ENCODE data around the gene TRAPPC3.

TRAPPC3 gene

GRCh38 chr1:36109041-36109679 is 40.1 kb downstream of the TRAPPC3 start:
- H3K36me3 ChIP-seq (ENCODE audit: control insufficient read depth, insufficient read depth, low read length) = no peaks in the 10 kb centered on the region
- H3K4me1 ChIP-seq = no peaks in the 10 kb centered on the region
- no peak overlapping the region for H3K9ac ChIP-seq
- H3K27ac ChIP-seq = no peak overlapping the region
- no peak overlapping the region for H2AFZ ChIP-seq
- H3K79me2 ChIP-seq = no peaks in the 10 kb centered on the region
- H3K27me3 ChIP-seq (ENCODE audit: control insufficient read depth, insufficient read depth, low read length) = no peaks in the 10 kb centered on the region
- H3K4me3 ChIP-seq (ENCODE audit: low read depth, low read length) = no peak overlapping the region
- no peak for TF ChIP-seq CTCF (IDR thresholded peaks at IDR 0.05)
- no peaks in the 10 kb centered on the region for H3K9me3 ChIP-seq (ENCODE audit: control insufficient read depth, low read length)
- no peak overlapping the region for H3K4me2 ChIP-seq (ENCODE audit: low read length)

GRCh38 chr1:36108314-36108713 is 41.0 kb downstream of the TRAPPC3 start:
- no peaks in the 10 kb centered on the region for H3K79me2 ChIP-seq
- H3K36me3 ChIP-seq (ENCODE audit: control insufficient read depth, insufficient read depth, low read length) = no peaks in the 10 kb centered on the region
- H3K27me3 ChIP-seq (ENCODE audit: control insufficient read depth, insufficient read depth, low read length) = no peaks in the 10 kb centered on the region
- H3K9ac ChIP-seq = no peak overlapping the region
- H3K9me3 ChIP-seq (ENCODE audit: control insufficient read depth, low read length) = no peaks in the 10 kb centered on the region
- TF ChIP-seq CTCF (IDR thresholded peaks at IDR 0.05) = no peak
- H3K4me1 ChIP-seq = no peaks in the 10 kb centered on the region
- no peak overlapping the region for H3K4me3 ChIP-seq (ENCODE audit: low read depth, low read length)
- no peak overlapping the region for H3K4me2 ChIP-seq (ENCODE audit: low read length)
- no peak overlapping the region for H3K27ac ChIP-seq
- no peak overlapping the region for H2AFZ ChIP-seq

GRCh38 chr1:36107394-36107793 is 41.9 kb downstream of the TRAPPC3 start:
- TF ChIP-seq CTCF (IDR thresholded peaks at IDR 0.05) = no peak
- Histone ChIP-seq H3K36me3 (ENCODE audit: control insufficient read depth, insufficient read depth, low read length) (no peaks in the 10 kb centered on the region), H3K4me3 (ENCODE audit: low read depth, low read length) (no peak overlapping the region), H3K27me3 (ENCODE audit: control insufficient read depth, insufficient read depth, low read length) (no peaks in the 10 kb centered on the region), H3K9ac (no peak overlapping the region), H3K4me2 (ENCODE audit: low read length) (no peak overlapping the region), H3K9me3 (ENCODE audit: control insufficient read depth, low read length) (no peaks in the 10 kb centered on the region), H3K27ac (no peak overlapping the region), H3K79me2 (no peaks in the 10 kb centered on the region), H3K4me1 (no peaks in the 10 kb centered on the region), H2AFZ (no peak overlapping the region)

- Histone ChIP-seq H3K4me3 (ENCODE audit: low read depth, low read length) (no peak overlapping the region), H2AFZ (no peak overlapping the region), H3K79me2 (no peaks in the 10 kb centered on the region), H3K9ac (no peak overlapping the region), H3K27ac (no peak overlapping the region), H3K9me3 (ENCODE audit: control insufficient read depth, low read length) (no peaks in the 10 kb centered on the region), H3K4me2 (ENCODE audit: low read length) (no peak overlapping the region), H3K4me1 (no peaks in the 10 kb centered on the region), H3K27me3 (ENCODE audit: control insufficient read depth, insufficient read depth, low read length) (no peaks in the 10 kb centered on the region), H3K36me3 (ENCODE audit: control insufficient read depth, insufficient read depth, low read length) (no peaks in the 10 kb centered on the region)
- no peak for TF ChIP-seq CTCF (IDR thresholded peaks at IDR 0.05)
Observed at GRCh38 chr1:36106269-36106668, 43.0 kb downstream of the TRAPPC3 start.

GRCh38 chr1:36101546-36101945 is 47.7 kb downstream of the TRAPPC3 start:
- H2AFZ ChIP-seq = no peak overlapping the region
- no peaks in the 10 kb centered on the region for H3K27me3 ChIP-seq (ENCODE audit: control insufficient read depth, insufficient read depth, low read length)
- H3K27ac ChIP-seq = no peak overlapping the region
- H3K9me3 ChIP-seq (ENCODE audit: control insufficient read depth, low read length) = no peaks in the 10 kb centered on the region
- H3K4me2 ChIP-seq (ENCODE audit: low read length) = no peak overlapping the region
- no peaks in the 10 kb centered on the region for H3K79me2 ChIP-seq
- no peak overlapping the region for H3K9ac ChIP-seq
- H3K4me1 ChIP-seq = no peaks in the 10 kb centered on the region
- no peak for TF ChIP-seq CTCF (IDR thresholded peaks at IDR 0.05)
- no peak overlapping the region for H3K4me3 ChIP-seq (ENCODE audit: low read depth, low read length)
- H3K36me3 ChIP-seq (ENCODE audit: control insufficient read depth, insufficient read depth, low read length) = no peaks in the 10 kb centered on the region
